HG02623 (cell line): ENCODE data around the gene GAB2.
A peak's percentile ranks its signal among the peaks of the same experiment; 100 is the strongest.
"Not testable (repeated sequence)": the region's sequence is repeated elsewhere in the genome, so short reads cannot be mapped to it uniquely, and the experiment has no call there.

Source experiments
- ATAC-seq: cut with Tn5 transposase; IDR thresholded peaks from one replicate; pipeline ENCODE4 v1.9.1; 2021; ENCODE audit warnings: moderate library complexity; ENCODE audit not compliant: unreplicated experiment

GAB2 gene

DNA sequence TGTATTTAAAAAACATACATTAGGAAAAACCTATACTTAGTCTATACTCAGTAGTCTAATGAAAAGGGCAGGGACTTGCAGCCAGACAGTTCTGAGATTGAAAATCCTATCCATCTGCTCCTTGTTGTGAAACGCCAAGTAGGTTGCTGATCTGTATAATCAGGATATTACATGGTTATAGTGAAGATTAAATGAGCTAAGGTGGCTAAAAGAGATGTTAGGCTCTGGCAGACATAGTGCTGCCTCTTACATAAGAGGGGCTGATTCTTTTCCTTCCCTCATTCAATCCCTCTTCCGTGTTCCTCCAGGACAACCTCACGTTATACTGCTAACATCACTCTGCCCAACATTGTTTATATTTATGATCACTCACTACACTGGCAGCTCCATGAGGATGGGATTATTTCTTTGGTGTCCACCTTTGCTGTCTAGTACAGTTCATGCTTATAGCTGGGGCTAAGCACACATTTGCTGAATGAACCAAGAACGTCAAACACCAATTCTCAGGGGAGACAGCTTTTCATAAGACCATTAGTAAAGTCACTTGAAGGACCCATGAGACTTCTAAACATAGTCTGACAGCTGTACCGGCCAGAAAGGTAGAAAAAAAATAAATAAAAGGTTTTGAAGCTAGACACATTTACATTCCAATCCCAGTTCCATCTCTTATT, 46.3 kb downstream of the GAB2 start:
- ATAC-seq = no peak

DNA sequence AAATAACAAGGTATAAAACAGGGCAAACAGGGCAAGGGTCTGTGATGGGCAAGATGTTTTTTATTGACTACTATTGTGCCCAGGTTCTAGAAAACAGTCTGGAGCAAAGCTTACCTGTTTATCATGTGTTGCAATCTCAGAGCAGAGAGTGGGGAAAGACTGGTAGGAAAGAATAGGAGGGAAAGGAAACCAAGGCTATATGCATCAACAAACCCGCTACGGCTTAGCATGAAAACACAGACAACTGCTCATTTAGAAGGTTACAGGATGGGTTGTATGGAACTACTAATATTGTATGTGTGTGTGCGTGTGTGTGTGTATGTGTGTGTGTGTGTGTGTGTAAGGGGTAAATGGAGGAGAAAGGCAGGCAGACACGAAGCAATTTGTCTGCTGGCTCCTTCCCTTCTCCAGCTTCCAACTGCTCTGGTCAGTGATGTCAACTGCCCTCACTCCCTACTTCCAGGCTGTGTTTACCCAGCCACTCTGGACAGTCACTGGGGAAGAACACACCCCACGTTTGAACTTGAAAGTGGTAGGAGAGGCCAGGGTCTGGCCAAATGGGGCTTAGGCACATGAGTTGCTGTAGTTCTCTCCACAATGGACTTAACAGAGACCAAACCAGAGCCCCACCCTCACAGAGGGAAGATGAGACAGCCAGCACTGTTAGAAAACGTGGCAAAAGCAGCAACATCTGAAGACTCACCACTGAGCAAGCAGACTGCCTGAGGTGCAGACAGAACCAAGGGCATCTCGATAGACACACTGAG, 47.0 kb downstream of the GAB2 start:
- no peak for ATAC-seq

DNA sequence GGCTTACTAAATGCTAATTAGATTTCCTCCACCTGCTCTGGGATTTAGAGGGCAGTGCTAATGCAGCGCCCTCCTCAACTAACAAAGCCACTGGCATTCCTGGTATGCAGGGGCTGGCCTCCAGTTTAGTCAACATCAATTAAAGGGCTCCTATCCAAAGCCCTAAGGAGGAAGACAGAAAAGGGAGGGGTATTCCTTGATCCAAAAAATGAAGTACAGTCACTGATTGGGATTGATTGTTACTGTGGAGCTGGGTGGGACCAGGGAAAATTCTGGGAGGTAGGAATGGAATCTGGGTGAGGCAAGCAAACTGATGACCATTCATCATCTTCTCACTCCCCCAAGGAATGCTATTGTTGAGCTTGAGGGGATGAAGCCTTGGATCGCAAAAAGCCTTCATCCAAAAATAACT, 52.2 kb downstream of the GAB2 start:
- no peak for ATAC-seq

DNA sequence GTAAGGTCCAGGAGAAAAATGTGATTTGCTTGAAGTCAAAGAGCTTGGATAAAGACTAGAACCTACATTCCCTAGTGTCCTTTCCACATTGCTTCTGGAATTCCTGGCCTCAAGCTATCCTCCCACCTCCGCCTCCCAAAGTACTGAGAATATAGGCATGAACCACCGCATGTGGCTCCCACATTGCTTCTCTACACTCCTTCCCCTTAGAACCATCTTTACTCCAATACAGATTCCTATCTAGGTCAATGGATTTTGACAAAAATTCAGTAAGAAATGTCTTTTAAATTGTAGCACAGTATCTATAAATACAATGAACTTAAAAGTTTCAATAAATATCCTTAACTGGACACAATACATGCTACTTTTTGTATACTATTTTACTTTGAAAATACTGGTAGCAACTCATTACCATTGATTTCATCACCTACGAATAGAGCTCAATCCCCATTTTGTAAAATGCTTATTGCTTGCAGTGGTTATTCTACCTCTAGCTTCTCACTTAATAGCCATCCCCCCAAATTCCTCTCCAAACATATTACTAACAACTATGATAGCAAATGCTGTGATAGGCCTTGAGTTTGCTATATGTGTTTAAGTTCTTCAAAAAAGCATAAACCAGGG, 53.4 kb downstream of the GAB2 start:
- ATAC-seq = no peak

DNA sequence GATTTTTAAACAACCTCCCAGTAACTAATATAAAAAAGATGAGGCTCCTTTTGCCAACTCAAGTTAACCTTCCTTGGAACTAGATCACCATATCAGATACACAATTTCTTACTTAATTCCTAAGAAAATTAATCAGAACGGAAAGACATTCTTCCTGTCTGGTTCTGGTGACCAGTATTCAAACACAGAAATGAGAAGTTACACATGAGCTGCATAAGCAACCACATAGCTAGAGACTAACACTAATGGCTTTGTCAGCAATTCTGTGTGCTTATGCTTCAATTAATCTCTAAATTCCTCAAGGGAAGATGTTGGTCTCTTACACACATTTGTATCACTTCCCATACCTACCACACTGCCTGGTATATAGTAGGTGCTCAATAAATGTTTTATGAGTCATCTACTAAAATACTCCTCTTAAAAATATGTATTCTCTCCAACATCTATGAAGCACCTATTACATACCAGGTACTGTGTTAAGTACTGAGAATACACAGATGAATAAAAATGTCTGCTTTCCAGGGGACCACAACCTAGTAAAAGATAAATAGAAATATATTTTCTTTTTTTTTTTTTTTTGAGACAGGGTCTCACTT, 54.5 kb downstream of the GAB2 start:
- no peak for ATAC-seq

DNA sequence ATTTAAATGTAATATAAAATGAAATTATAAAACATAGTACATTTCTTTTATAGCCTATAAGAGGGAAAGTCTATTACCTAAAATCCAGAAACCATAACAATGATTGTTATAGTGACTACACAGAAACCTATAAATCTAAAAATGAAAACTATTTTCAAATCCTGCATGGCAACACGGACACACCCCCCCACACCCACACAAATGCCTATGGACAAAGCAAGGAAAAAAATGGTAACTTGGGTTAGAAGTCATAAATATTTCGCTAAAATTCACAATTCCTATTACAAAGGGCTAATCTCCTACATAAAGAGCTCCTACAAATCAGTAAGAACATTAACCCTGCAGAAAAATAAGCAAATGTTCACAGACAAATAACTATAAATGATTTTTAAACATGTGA, 56.4 kb downstream of the GAB2 start:
- ATAC-seq = no peak

DNA sequence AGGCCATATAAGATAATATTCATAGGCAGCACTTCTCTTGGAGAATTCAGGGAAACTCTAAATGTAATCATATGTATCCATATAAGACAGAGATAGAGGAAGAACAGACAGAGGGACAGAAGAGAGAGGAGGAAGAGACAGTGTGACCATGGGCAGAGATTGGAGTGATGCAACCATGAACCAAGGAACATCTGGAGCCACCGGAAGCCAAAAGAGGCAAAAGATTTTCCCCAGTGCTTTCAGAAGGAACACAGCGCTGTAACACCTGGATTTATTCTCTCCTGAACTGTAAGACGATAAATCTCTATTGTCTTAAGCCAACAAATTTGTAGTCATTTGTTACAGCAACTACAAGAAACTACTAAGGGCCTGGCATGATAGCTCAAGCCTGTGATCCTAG, 57.7 kb downstream of the GAB2 start:
- no peak for ATAC-seq

DNA sequence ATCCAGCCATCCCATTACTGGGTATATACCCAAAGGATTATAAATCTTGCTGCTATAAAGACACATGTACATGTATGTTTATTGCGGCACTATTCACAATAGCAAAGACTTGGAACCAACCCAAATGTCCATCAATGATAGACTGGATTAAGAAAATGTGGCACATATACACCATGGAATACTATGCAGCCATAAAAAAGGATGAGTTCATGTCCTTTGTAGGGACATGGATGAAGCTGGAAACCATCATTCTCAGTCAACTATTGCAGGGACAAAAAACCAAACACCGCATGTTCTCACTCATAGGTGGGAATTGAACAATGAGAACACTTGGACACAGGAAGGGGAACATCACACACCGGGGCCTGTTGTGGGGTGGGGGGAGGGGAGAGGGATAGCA, 59.7 kb downstream of the GAB2 start:
- not testable (repeated sequence) for ATAC-seq

DNA sequence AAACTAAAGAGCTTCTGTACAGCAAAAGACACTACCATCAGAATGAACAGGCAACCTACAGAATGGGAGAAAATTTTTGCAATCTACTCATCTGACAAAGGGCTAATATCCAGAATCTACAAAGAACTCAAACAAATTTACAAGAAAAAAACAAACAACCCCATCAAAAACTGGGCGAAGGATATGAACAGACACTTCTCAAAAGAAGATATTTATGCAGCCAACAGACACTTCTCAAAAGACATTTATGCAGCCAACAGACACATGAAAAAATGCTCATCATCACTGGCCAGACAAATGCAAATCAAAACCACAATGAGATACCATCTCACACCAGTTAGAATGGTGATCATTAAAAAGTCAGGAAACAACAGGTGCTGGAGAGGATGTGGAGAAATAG, 60.2 kb downstream of the GAB2 start:
- ATAC-seq = not testable (repeated sequence)

DNA sequence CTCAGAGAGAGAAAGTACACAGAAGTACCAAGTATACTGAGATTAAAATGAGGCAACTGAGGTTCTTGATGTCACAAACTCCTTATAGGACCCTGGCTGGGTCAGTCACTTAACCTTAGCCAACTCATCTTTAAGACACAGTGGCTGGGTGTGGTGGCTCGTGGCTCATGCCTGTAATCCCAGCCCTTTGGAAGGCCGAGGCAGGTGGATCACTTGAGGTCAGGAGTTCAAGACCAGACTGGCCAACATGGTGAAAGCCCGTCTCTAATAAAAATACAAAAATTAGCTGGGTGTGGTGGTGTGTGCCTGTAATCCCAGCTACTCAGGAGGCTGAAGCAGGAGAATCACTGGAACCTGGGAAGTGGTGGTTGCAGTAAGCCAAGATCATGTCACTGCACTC, 61.9 kb downstream of the GAB2 start:
- not testable (repeated sequence) for ATAC-seq

DNA sequence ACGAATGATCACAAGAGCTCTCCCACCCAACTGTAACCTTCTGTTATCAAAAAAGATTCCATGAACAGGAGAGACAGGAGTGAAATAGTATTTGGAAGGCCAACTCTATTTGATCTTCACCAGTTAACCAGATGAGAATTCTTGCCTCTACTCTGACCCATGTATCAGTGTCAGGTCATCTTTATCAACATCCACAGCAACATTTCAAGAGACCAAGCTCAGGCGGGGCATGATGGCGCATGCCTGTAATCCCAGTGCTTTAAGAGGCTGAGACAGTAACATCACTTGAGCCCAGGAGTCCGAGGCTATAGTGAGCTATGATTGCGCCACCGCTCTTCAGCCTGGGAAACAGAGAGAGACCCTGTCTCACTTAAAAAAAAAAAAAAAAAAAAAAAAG, 62.3 kb downstream of the GAB2 start:
- no peak for ATAC-seq

DNA sequence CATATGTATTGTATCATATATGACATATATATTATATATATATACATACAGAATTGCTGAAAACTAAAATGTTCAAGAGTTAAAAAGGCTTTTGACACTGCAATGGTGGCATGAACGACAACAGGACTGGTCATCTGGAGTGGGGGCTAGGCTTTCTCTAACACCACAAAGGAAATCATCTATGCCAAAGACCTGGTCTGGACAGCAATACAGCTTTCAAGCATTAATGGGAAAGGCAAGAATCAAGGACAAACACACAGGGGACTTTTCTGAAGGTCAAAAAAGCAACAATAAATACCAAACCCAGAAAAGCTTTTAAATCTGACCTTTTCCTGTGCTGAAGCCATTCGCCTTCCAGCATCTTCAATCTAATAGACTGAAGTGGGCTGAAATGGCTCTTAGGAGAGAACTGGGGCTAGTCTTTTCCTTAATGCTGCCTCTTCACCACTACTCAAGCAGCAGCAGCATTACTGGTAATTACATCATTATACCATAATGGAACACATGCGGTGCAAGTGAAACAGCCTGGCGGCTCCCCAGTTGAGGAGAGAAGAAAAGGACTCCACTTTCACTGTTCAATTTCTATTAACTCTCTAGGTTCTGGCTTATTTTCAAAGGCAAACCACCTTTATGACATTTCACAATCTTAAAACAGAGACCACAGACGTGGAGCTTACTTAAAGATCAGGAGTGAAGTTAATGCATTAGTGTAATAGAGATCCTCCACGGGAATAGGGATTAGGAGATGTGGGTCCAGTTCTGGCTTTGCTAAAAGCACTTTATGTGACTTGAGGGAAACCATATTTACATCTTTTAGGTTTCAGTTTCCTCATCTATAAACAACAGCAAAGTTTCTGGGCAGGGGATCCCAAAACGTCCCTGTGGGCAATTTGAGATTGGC, 63.0 kb downstream of the GAB2 start:
- peak; percentile 55 for ATAC-seq

DNA sequence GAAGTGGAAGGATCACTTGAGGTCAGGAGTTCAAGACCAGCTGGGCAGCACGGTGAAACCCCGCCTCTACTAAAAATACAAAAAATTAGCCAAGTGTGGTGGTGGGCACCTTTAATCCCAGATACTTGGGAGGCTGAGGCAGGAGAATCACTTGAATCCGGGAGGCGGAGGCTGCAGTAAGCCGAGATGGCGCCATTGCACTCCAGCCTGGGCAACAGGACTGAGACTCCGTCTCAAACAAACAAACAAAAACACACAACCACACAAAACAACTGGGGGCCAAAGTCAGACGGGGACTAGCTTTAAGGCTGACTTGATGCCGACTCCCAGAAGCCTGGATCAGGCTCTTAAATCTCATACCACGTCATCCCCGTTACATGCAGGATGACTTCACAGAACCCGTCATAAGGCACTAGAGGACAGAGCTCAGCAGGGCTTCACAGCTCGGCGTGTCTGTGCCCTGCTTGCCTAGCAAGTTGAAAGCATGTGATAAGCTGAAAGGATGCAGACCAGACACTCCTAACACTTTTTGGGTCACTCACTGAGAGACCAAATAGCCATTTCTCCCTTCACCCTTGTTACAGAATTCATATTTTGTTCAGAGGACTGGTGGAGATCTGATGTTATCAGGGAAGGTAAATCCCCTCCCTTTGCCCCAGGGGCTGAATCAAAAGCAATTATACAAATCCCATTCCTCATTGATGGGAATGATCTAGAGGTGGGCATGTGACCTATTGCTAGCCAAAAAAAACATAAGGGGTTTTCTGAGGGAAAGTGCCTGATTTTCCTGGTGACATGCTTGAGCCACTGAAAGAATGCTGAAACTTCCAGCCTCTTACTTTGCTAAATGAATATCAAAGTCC, 65.4 kb downstream of the GAB2 start:
- ATAC-seq = no peak

DNA sequence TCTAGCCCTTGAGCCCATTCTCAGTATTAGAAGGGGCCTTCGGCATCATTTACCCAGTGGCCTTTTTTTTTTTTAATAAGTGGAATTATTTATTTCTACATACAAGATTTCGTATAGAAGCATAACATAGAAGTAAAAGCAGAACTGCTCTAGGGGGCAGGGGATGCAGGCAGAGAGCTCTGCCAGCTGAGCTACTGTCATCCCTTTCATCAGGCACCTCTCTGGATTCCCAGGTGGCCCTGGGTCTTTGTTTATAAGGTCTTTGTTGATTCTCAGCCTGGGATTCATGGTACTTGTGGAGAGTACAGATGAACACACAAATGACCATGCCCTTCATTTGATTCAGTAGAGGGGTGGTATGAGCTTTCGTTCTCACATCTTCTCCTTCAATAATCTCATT, 66.4 kb downstream of the GAB2 start:
- no peak for ATAC-seq

DNA sequence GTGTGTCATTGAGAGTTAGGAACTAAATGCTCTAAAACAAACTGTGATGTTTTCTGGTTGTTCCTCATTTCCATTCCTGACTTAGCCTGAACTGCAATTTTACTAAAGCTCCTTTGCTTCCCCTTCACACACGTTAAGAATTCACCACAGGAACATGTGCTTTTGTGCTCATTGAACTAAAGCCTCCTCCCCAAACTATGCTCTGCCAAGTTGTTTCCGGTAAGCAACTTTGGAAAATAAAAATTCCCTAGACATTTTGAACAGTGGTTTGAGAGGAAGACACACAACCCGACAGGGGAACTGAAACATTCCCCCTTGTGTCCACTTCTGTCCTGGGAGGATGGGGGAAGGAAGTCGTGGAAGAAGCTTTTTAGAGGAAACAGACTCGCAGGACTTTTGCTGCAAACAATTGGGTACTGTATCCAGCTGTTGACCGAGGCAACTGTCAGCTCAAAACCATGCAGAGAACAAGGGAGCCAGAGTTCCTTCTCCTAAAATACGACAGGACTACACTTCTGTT, 66.9 kb downstream of the GAB2 start:
- ATAC-seq = no peak

DNA sequence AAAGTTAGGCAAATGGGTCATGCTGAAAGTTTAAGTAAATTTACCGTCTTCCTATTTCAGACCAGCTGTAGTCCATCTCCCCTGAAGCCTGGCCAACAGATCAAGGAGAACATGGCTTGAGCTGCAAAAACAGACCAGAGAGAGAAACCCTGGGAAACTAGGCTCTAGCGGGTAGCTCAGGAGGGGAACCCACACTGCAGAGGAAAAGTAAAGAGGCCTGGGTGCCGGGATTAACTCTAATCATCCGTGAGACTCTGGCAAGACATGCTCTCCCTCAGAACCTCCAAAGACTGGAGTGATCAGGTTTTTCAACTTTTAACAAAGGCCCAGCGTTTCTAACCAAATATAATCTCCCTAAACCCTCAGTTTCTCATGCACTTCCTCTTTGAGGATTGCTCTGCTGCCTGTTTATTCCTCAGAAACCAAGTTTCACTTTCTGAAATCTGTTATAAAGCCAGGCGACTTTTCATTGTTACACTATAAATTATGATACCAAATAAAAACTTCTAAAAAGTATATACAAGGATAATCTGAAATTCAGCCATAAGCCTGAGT, 67.5 kb downstream of the GAB2 start:
- no peak for ATAC-seq

DNA sequence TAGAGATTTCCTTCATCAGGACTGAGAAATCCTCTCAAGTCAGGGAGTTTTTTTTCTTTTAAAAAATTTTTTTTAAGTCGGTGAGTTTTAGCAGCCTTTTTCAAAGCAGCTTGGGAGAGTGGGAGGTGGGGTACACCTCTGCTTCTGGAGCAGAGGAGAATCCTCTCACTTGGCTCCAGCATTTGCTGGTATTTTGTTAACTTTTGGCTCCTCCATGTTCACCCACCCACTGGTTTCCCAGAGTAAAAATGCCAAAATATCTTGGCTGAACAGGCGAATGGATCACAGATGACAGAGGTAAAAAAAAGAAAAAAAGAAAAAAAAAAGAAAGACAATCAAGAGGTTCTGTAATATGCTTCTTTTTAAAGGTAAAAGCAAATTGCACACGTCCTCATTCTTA, 68.0 kb downstream of the GAB2 start:
- no peak for ATAC-seq

DNA sequence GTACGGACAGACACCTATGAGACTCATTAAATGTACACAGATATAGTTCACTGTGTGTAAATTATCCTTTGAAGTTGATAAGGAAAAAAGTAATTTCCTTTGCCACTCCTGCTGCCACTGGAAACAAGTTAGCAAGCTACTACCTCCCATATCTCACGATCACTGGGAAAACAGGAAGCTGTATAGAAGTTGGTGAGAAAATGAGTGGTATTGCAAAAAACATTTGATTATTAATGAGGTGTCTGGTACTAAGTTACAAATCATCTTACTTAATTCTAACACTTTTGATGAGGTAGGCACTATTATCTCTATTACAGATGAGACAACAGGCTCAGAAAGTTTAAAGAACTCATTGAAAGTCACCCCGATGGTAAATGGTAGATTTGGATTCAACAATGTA, 68.5 kb downstream of the GAB2 start:
- no peak for ATAC-seq

DNA sequence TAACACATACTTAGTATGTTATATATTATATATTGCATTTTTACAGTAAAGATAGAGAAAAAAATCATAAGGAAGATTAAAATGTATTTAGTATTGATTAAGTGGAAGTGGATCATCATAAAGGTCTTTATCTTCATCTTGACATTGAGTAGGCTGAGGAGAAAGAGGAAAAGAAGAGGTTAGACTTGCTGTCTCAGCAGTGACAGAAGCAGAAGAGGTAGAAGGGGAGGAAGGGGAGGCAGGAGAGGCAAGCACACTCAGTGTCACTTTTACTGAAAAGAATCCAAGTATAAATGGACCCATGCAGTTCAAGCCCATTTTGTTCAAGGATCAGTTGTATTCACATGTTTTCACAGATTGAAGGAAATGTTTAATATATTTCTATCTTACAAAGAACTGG, 69.7 kb downstream of the GAB2 start:
- ATAC-seq = no peak
